Tibial nerve (tissue), 4 donors: ENCODE measurements around the gene PUS7.

ENCODE experiments used
- EP300 ChIP-seq, 2 donors: sonication (generic); formaldehyde crosslinking; IDR thresholded peaks; one replicate each; pipeline ENCODE4 v1.6.1; 2017; ENCODE audit warnings: antibody characterized with exemption in 2 of 2, mild to moderate bottlenecking in 1 of 2
- POLR2A ChIP-seq, 2 donors: fragments of 450-650 bp; IDR thresholded peaks; one replicate each; pipeline ENCODE4 v1.6.1; 2017; ENCODE audit warnings: antibody characterized with exemption in 2 of 2, mild to moderate bottlenecking in 2 of 2, moderate library complexity in 2 of 2
- TF ChIP-seq, protein P1 (sequence below), 5 experiments: fragments of 200-600 bp in 3 of 5; fragments of 450-650 bp in 2 of 5; sonication (generic) in 3 of 5; IDR thresholded peaks; one replicate each; pipeline ENCODE4 v1.5.1; 2016 to 2019; ENCODE audit warnings: antibody characterized with exemption in 5 of 5, mild to moderate bottlenecking in 3 of 5, moderate library complexity in 2 of 5

DNA sequence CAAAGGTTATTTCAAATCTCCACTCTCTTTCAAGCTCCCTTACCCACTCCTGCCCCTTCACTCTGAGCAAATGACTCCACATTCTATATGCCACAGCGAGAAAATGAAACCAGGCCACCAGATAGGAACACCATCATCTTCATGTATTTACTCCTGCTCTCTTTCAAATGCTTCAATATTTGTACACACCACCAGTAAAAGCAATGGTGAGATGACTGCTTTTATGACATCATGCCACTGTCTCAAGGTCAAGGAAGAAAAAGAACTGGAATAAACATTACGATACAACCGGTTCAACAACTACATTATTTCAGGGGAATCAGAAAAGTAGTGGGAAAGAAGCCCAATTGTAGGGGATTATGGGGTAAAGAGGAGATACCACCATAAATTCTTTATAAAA is 32.7 kb downstream of the PUS7 start:
- no peak for TF ChIP-seq EP300 (IDR thresholded peaks at IDR 0.05)
- TF ChIP-seq, protein P1, sequence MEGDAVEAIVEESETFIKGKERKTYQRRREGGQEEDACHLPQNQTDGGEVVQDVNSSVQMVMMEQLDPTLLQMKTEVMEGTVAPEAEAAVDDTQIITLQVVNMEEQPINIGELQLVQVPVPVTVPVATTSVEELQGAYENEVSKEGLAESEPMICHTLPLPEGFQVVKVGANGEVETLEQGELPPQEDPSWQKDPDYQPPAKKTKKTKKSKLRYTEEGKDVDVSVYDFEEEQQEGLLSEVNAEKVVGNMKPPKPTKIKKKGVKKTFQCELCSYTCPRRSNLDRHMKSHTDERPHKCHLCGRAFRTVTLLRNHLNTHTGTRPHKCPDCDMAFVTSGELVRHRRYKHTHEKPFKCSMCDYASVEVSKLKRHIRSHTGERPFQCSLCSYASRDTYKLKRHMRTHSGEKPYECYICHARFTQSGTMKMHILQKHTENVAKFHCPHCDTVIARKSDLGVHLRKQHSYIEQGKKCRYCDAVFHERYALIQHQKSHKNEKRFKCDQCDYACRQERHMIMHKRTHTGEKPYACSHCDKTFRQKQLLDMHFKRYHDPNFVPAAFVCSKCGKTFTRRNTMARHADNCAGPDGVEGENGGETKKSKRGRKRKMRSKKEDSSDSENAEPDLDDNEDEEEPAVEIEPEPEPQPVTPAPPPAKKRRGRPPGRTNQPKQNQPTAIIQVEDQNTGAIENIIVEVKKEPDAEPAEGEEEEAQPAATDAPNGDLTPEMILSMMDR (IDR thresholded peaks at IDR 0.05): no peak
- no peak for TF ChIP-seq POLR2A (IDR thresholded peaks at IDR 0.05)
